SK-N-MC (cell line): ENCODE measurements around the gene HMGN4.

Source experiments
- EZH2 ChIP-seq: fragments of 200-600 bp; sonication (generic); IDR thresholded peaks from one replicate; pipeline ENCODE4 v1.6.1; 2017; ENCODE audit warnings: antibody characterized with exemption
- FOXP2 ChIP-seq: optimal IDR thresholded peaks from 2 replicates; pipeline ENCODE3; 2011; ENCODE audit warnings: mild to moderate bottlenecking, moderate library complexity; ENCODE audit not compliant: insufficient read depth; ENCODE audit errors: extremely low read length, control extremely low read depth
- POLR2AphosphoS5 ChIP-seq: IDR thresholded peaks from 2 replicates; pipeline ENCODE4 v1.6.1; 2012; ENCODE audit warnings: mild to moderate bottlenecking, low read depth, low read length, borderline replicate concordance

DNA sequence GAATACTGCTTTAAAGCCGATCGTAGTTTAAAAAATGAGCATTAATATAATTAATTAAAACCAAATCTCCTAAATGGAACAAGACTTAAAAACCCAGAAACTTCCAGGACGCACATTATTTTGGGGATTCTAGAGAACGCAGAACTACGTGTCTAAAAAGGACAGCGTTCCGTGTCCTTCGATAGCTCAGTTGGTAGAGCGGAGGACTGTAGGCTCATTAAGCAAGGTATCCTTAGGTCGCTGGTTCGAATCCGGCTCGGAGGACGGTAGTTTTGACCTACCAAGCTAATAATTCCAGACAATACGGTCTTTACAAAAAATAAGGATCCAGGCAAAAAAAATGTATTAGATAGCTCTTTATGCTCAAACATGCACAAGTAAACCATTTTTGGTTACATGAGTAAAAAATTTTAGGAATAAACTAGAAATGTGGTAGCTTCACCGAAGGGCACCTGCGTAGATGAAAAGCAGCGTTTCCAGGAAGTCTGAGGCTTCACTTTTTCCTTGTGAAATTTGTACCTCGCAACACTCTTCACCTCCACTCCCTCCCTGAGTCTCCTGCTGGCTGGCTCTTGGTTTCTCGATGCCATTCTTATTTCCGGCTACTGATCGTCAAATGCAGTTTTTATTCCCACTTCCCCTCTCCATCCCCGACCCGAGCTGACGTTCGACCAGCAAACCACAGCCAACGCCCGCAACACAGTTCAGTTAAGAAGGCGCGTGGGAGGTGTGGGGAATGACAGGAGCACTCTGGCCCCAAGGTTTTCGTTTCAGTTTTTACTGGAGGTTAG is 39.0 kb downstream of the HMGN4 start:
- TF ChIP-seq POLR2AphosphoS5 = no peak
- TF ChIP-seq EZH2 = no peak
- no peak for TF ChIP-seq FOXP2
